NOMO-1 treated with DMSO at 0.1 percent for 48 hours (cell line): ENCODE measurements around the gene RPAP3.
"Not testable (repeated sequence)": the region's sequence is repeated elsewhere in the genome, so short reads cannot be mapped to it uniquely, and the experiment has no call there.

Experiments used
- DNase-seq: peaks from one replicate; lab custom pipeline; 2025; ENCODE audit not compliant: unreplicated experiment; lab: John Stamatoyannopoulos, UW

The RPAP3 gene

GRCh38 chr12:47686645-47687240, 19.1 kb downstream of the RPAP3 start:
- DNase-seq, result peak; percentile 37

- no peak for DNase-seq
These were observed 26.0 kb downstream of the RPAP3 start for GRCh38 chr12:47679785-47680184.

GRCh38 chr12:47672068-47672467, 33.8 kb downstream of the RPAP3 start:
- no peak for DNase-seq

- not testable (repeated sequence) for DNase-seq
These were observed 37.9 kb downstream of the RPAP3 start for GRCh38 chr12:47667935-47668334.

GRCh38 chr12:47652521-47653234, 53.2 kb downstream of the RPAP3 start:
- no peak for DNase-seq

- DNase-seq, result peak; percentile 68
These were observed 54.2 kb downstream of the RPAP3 start for GRCh38 chr12:47651368-47652254.

GRCh38 chr12:47650469-47650868, 55.4 kb downstream of the RPAP3 start:
- peak; percentile 40 for DNase-seq

GRCh38 chr12:47649381-47649780, 56.4 kb downstream of the RPAP3 start:
- no peak for DNase-seq

GRCh38 chr12:47648056-47648579, 57.7 kb downstream of the RPAP3 start:
- DNase-seq, result no peak

GRCh38 chr12:47642310-47642709, 63.5 kb downstream of the RPAP3 start:
- DNase-seq, result not testable (repeated sequence)

- DNase-seq, result no peak
These were observed 68.7 kb downstream of the RPAP3 start for GRCh38 chr12:47636908-47637780.

- DNase-seq, result not testable (repeated sequence)
These were observed 70.1 kb downstream of the RPAP3 start for GRCh38 chr12:47635770-47636169.

- no peak for DNase-seq
These were observed 71.7 kb downstream of the RPAP3 start for GRCh38 chr12:47634127-47634526.

- DNase-seq, result no peak
These were observed 83.9 kb downstream of the RPAP3 start for GRCh38 chr12:47621960-47622359.

- DNase-seq, result no peak
These were observed 88.4 kb downstream of the RPAP3 start for GRCh38 chr12:47617476-47617875.

GRCh38 chr12:47616440-47616839, 89.4 kb downstream of the RPAP3 start:
- DNase-seq, result no peak

- DNase-seq, result no peak
These were observed 90.1 kb downstream of the RPAP3 start for GRCh38 chr12:47615711-47616110.

GRCh38 chr12:47614521-47614920, 91.3 kb downstream of the RPAP3 start:
- DNase-seq, result no peak

- no peak for DNase-seq
These were observed 92.9 kb downstream of the RPAP3 start for GRCh38 chr12:47612953-47613352.

- DNase-seq, result no peak
These were observed 93.9 kb downstream of the RPAP3 start for GRCh38 chr12:47611906-47612305.
